Left kidney (tissue), 2 donors: ENCODE results near the gene PFDN4. TPM values are rescaled to one million over a fixed set of nuclear protein-coding genes. Genes with fewer than 3 reads are reported as not detected.

Source experiments
- DNase-seq: peaks from one replicate; pipeline ENCODE4 v3.0.0-alpha.2; 2013
- polyA plus RNA-seq: library from polyadenylated mRNA; unstranded; fragments of 120-200 nt; gene quantifications from one replicate; pipeline ENCODE4 v1.2.1, GENCODE V29; 2013; ENCODE audit not compliant: insufficient read length

PFDN4 gene
- polyA plus RNA-seq, 1 donor = 67.1 TPM

- DNase-seq = no peak
Observed at GRCh38 chr20:54172856-54173652, 34.8 kb upstream of the PFDN4 start.

- no peak for DNase-seq
Observed at GRCh38 chr20:54173653-54174456, 34.0 kb upstream of the PFDN4 start, which contains the start of gene CYP24A1. Gene CYP24A1, minus strand, starts transcription at chr20:54173986. Its CDS starts 407 bp downstream, at chr20:54173579.

- no peak for DNase-seq
Observed at GRCh38 chr20:54174457-54175175, 33.3 kb upstream of the PFDN4 start.

- no peak for DNase-seq
Observed at GRCh38 chr20:54176610-54177009, 31.3 kb upstream of the PFDN4 start.

GRCh38 chr20:54177378-54177777, 30.5 kb upstream of the PFDN4 start:
- DNase-seq = no peak

- DNase-seq = no peak
Observed at GRCh38 chr20:54178256-54178655, 29.6 kb upstream of the PFDN4 start.

- no peak for DNase-seq
Observed at GRCh38 chr20:54179946-54180345, 27.9 kb upstream of the PFDN4 start.

- DNase-seq = no peak
Observed at GRCh38 chr20:54180931-54181330, 27.0 kb upstream of the PFDN4 start.

- DNase-seq = no peak
Observed at GRCh38 chr20:54184071-54184470, 23.8 kb upstream of the PFDN4 start.

- DNase-seq = no peak
Observed at GRCh38 chr20:54184904-54185626, 22.8 kb upstream of the PFDN4 start.

- DNase-seq = no peak
Observed at GRCh38 chr20:54188132-54188849, 19.6 kb upstream of the PFDN4 start.

- DNase-seq = no peak
Observed at GRCh38 chr20:54189630-54190029, 18.3 kb upstream of the PFDN4 start.

- DNase-seq = no peak
Observed at GRCh38 chr20:54190217-54190616, 17.7 kb upstream of the PFDN4 start.

- no peak for DNase-seq
Observed at GRCh38 chr20:54193817-54194216, 14.1 kb upstream of the PFDN4 start.

- DNase-seq = no peak
Observed at GRCh38 chr20:54194724-54195438, 13.0 kb upstream of the PFDN4 start.

GRCh38 chr20:54195483-54196472, 12.1 kb upstream of the PFDN4 start:
- no peak for DNase-seq

- DNase-seq = no peak
Observed at GRCh38 chr20:54197621-54198604, 10.0 kb upstream of the PFDN4 start.

- no peak for DNase-seq
Observed at GRCh38 chr20:54199283-54199682, 8.6 kb upstream of the PFDN4 start.
